Neural progenitor cell (in vitro differentiated cells): ENCODE data around the gene MINDY3.

Source experiments
- CTCF ChIP-seq: fragments of 200-600 bp; sonication (generic); IDR thresholded peaks from 2 replicates; pipeline ENCODE4 v1.5.1; 2017; ENCODE audit warnings: antibody characterized with exemption, mild to moderate bottlenecking
- EZH2 ChIP-seq: fragments of 200-600 bp; sonication (generic); IDR thresholded peaks from 2 replicates; pipeline ENCODE4 v1.6.1; 2017; ENCODE audit warnings: antibody characterized with exemption, mild to moderate bottlenecking, moderate library complexity
- EZH2phosphoT487 ChIP-seq: fragments of 200-600 bp; sonication (generic); IDR thresholded peaks from 2 replicates; pipeline ENCODE4 v1.6.1; 2017; ENCODE audit warnings: antibody characterized with exemption

- TF ChIP-seq CTCF (no peak), EZH2phosphoT487 (no peak), EZH2 (no peak)
These were observed 84.8 kb downstream of the MINDY3 start for GRCh38 chr10:15775513-15775912.
